Mucosa of stomach (tissue), 1 donor: ENCODE data around the gene LUZP4.
"Not testable (repeated sequence)": the region's sequence is repeated elsewhere in the genome, so short reads cannot be mapped to it uniquely, and the experiment has no call there.

Source experiments
- H3K27me3 ChIP-seq: one replicate; pipeline ENCODE4 v1.7.0; 2013; ENCODE audit warnings: mild to moderate bottlenecking, low read length; ENCODE audit not compliant: control insufficient read depth, insufficient read depth
- H3K36me3 ChIP-seq: one replicate; pipeline ENCODE4 v1.7.0; 2013; ENCODE audit warnings: low read length; ENCODE audit not compliant: control insufficient read depth, insufficient read depth
- H3K4me1 ChIP-seq: one replicate; pipeline ENCODE4 v1.7.0; 2013; ENCODE audit warnings: mild to moderate bottlenecking, low read length; ENCODE audit not compliant: control insufficient read depth, insufficient read depth
- H3K4me3 ChIP-seq: one replicate; pipeline ENCODE4 v1.7.0; 2013; ENCODE audit warnings: low read length
- H3K9ac ChIP-seq: one replicate; pipeline ENCODE4 v1.7.0; 2013; ENCODE audit warnings: mild to moderate bottlenecking, low read length, moderate library complexity
- H3K9me3 ChIP-seq: one replicate; pipeline ENCODE4 v1.7.0; 2013; ENCODE audit warnings: mild to moderate bottlenecking, low read length, moderate library complexity; ENCODE audit not compliant: control insufficient read depth
- donor health status: Pancreatic carcinoma.

Gene LUZP4

GRCh38 chrX:115341421-115341820 is 51.9 kb downstream of the LUZP4 start:
- no peak overlapping the region for H3K4me3 ChIP-seq
- peaks cover 14% of the 10 kb centered on the region for H3K4me1 ChIP-seq
- H3K9me3 ChIP-seq = no peaks in the 10 kb centered on the region
- H3K27me3 ChIP-seq = no peaks in the 10 kb centered on the region
- no peaks in the 10 kb centered on the region for H3K36me3 ChIP-seq
- H3K9ac ChIP-seq = no peak overlapping the region

DNA sequence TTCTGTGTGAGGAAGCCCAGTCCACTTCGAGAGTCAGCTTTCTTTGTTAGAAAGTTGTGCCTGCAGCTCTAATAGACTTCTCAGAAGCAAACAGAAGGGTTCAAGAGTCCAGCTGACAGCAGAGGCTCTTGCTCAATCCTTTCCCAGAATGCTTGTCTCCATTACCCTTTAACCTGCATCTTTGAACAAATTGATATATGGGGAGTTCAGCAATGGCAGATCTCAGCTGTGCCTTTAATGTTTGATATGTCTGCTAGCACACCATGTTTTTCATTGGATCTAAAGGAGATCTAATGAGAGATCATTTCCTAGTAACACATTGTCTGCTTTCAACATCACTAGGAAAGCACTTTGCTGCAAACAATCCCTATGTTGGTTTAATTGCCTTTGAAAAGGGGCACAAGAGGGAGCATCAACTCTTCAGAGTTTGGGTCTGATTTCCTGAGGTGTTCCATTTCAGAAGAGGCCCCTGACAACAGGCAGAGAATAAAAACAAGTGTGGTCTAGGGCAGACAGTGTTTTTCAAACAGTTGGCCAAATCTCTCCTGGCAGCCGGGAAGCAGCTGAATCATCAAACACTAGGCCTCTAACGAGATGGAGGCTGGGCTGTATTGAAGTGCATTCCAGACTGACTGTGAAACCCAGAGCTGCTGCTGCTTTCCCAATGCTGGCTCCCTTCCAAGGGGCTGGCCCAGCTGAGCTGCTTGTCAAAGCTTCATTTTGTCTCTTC is 55.5 kb downstream of the LUZP4 start:
- Histone ChIP-seq H3K27me3 (no peaks in the 10 kb centered on the region), H3K4me1 (peaks cover 14% of the 10 kb centered on the region), H3K9me3 (no peaks in the 10 kb centered on the region), H3K36me3 (no peaks in the 10 kb centered on the region), H3K9ac (peak overlapping the region; percentile 28), H3K4me3 (no peak overlapping the region)

DNA sequence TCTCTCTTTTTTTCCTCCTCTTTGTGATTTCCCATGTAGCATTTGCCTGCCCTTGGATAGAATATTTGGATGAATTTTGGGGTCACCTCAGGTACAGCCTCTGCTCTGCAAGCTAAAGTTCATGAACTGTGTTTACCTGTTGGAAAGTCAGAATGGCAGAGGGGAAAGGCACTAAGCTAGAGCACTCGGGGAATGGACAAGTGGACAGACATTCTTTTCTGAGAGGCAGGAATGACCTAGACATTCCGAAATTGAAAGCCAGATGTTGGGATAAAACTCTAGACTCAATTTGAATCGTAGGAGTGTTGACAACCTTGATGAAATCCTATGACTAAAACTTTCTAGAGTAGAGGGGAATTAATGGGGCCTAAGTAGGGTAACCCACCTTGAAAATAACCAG is 56.1 kb downstream of the LUZP4 start:
- Histone ChIP-seq H3K27me3 (no peaks in the 10 kb centered on the region), H3K4me3 (no peak overlapping the region), H3K4me1 (peaks cover 14% of the 10 kb centered on the region), H3K9me3 (no peaks in the 10 kb centered on the region), H3K9ac (peak overlapping the region; percentile 28), H3K36me3 (no peaks in the 10 kb centered on the region)

GRCh38 chrX:115346738-115347137 is 57.2 kb downstream of the LUZP4 start:
- H3K9ac ChIP-seq, H3K27me3 ChIP-seq, H3K4me3 ChIP-seq, H3K9me3 ChIP-seq, H3K36me3 ChIP-seq: not testable (repeated sequence)
- H3K4me1 ChIP-seq = peaks cover 14% of the 10 kb centered on the region

- Histone ChIP-seq H3K27me3 (no peaks in the 10 kb centered on the region), H3K36me3 (no peaks in the 10 kb centered on the region), H3K4me1 (peaks cover 14% of the 10 kb centered on the region), H3K4me3 (no peak overlapping the region), H3K9ac (no peak overlapping the region), H3K9me3 (no peaks in the 10 kb centered on the region)
Observed at GRCh38 chrX:115348446-115349225, 59.1 kb downstream of the LUZP4 start.

- H3K36me3 ChIP-seq = no peaks in the 10 kb centered on the region
- H3K9me3 ChIP-seq = no peaks in the 10 kb centered on the region
- no peak overlapping the region for H3K4me3 ChIP-seq
- H3K27me3 ChIP-seq = no peaks in the 10 kb centered on the region
- no peak overlapping the region for H3K9ac ChIP-seq
- H3K4me1 ChIP-seq = no peaks in the 10 kb centered on the region
Observed at GRCh38 chrX:115350711-115351381, 61.3 kb downstream of the LUZP4 start.

GRCh38 chrX:115356369-115356768 is 66.9 kb downstream of the LUZP4 start:
- Histone ChIP-seq H3K4me3 (no peak overlapping the region), H3K27me3 (no peaks in the 10 kb centered on the region), H3K4me1 (no peaks in the 10 kb centered on the region), H3K36me3 (no peaks in the 10 kb centered on the region), H3K9me3 (no peaks in the 10 kb centered on the region), H3K9ac (no peak overlapping the region)
